Measurements from ENCODE around the gene TBATA.

DNA sequence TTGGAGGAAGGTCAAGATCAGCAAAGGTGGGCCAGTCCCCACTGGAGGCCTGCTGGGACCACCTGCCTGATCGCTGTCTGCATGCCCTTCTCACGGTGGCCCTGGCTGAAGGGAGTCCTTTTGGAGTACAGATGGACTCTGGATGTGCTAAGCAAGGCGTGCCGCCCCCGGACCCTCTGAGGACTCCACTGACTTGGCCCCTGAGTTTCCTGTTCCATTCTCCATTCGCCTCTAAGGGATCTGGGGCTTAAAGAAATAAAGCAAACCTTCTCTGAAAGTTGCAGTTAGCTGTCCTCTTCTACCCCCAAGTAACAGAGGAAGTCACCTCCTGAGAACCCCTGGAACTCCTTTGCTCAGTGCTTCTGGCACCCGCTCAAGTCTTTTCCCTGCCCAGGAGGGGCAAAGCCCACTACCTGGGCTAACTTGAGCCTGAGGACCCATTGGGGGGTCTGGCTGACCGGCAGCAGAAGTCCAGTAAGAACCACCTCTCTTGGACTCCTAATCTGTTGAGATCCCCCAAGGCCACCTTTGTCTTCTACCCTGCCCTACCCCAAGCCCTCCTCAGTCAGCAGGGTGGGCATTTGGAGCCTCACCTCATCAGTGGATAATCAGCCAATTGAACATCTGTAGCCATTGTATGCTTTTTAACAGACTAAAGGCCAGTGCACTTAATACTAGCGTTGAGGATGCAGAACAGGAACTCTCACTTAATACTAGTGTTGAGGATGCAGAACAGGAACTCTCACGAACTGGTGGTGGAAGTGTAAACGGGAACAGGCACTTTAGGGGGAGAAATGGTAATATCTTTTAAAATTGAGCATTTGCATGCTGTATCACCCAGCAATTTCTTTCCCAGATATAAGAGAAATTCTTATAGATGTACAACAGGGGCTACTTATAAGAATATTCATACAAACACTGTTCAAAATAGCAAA lies 2.2 kb downstream of the TBATA start:
- TF ChIP-seq, protein P1, sequence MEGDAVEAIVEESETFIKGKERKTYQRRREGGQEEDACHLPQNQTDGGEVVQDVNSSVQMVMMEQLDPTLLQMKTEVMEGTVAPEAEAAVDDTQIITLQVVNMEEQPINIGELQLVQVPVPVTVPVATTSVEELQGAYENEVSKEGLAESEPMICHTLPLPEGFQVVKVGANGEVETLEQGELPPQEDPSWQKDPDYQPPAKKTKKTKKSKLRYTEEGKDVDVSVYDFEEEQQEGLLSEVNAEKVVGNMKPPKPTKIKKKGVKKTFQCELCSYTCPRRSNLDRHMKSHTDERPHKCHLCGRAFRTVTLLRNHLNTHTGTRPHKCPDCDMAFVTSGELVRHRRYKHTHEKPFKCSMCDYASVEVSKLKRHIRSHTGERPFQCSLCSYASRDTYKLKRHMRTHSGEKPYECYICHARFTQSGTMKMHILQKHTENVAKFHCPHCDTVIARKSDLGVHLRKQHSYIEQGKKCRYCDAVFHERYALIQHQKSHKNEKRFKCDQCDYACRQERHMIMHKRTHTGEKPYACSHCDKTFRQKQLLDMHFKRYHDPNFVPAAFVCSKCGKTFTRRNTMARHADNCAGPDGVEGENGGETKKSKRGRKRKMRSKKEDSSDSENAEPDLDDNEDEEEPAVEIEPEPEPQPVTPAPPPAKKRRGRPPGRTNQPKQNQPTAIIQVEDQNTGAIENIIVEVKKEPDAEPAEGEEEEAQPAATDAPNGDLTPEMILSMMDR (tag by site-specific recombination; IDR thresholded peaks at IDR 0.05) = no peak
- TF ChIP-seq, protein P2, sequence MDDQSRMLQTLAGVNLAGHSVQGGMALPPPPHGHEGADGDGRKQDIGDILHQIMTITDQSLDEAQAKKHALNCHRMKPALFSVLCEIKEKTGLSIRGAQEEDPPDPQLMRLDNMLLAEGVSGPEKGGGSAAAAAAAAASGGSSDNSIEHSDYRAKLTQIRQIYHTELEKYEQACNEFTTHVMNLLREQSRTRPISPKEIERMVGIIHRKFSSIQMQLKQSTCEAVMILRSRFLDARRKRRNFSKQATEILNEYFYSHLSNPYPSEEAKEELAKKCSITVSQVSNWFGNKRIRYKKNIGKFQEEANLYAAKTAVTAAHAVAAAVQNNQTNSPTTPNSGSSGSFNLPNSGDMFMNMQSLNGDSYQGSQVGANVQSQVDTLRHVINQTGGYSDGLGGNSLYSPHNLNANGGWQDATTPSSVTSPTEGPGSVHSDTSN (CRISPR knock-in tag; IDR thresholded peaks at IDR 0.05) = no peak
